Gastroesophageal sphincter (tissue), 4 donors: Measurements from ENCODE around the gene PTMS. TPM values are rescaled to one million over a fixed set of nuclear protein-coding genes. Genes with fewer than 3 reads are reported as not detected.

ENCODE experiments used
- ATAC-seq: fragments of 150-250 bp; one replicate; pipeline ENCODE4 v1.9.1; 2016; ENCODE audit warnings: mild to moderate bottlenecking, moderate library complexity
- H3K27ac ChIP-seq, 4 donors: fragments of 200-600 bp; sonication (generic) in 3 of 4; 1 replicate in 3 of 4; 2 replicates in 1 of 4; pipeline ENCODE4 v1.5.1; 2016 to 2019
- H3K27me3 ChIP-seq: fragments of 200-600 bp; sonication (generic); one replicate; pipeline ENCODE4 v1.5.1; 2019
- H3K36me3 ChIP-seq, 2 donors: fragments of 200-600 bp; sonication (generic); one replicate each; pipeline ENCODE4 v1.5.1; 2019; ENCODE audit warnings: control low read depth in 1 of 2
- H3K4me1 ChIP-seq, 3 donors: fragments of 200-600 bp; sonication (generic); 1 replicate in 2 of 3; 2 replicates in 1 of 3; pipeline ENCODE4 v1.5.1; 2016 to 2019; ENCODE audit warnings: control low read depth in 2 of 3
- H3K4me3 ChIP-seq, 2 donors: fragments of 200-600 bp; sonication (generic); one replicate each; pipeline ENCODE4 v1.5.1; 2019; ENCODE audit warnings: mild to moderate bottlenecking in 1 of 2, moderate library complexity in 1 of 2
- H3K9me3 ChIP-seq, 3 donors: fragments of 200-600 bp; sonication (generic); one replicate each; pipeline ENCODE4 v1.5.1; 2017 to 2019; ENCODE audit warnings: control low read depth in 2 of 3
- CTCF ChIP-seq, 4 experiments: fragments of 200-600 bp in 2 of 4; fragments of 450-650 bp in 2 of 4; sonication (generic) in 1 of 4; IDR thresholded peaks; one replicate each; pipeline ENCODE4 v1.5.1; 2017 to 2019; ENCODE audit warnings: antibody characterized with exemption in 4 of 4, mild to moderate bottlenecking in 2 of 4, moderate library complexity in 2 of 4
- EP300 ChIP-seq: sonication (generic); formaldehyde crosslinking; IDR thresholded peaks from one replicate; pipeline ENCODE4 v1.6.1; 2017; ENCODE audit warnings: antibody characterized with exemption, mild to moderate bottlenecking
- POLR2A ChIP-seq, 2 donors: fragments of 450-650 bp; IDR thresholded peaks; one replicate each; pipeline ENCODE4 v1.6.1; 2017; ENCODE audit warnings: antibody characterized with exemption in 2 of 2, mild to moderate bottlenecking in 2 of 2, moderate library complexity in 1 of 2
- POLR2AphosphoS5 ChIP-seq: sonication (generic); formaldehyde crosslinking; IDR thresholded peaks from one replicate; pipeline ENCODE4 v1.6.1; 2017; ENCODE audit warnings: antibody characterized with exemption
- WGBS, 2 donors: methylation state at CpG; one replicate each; pipeline ENCODE4 v1.1.5; 2018; ENCODE audit warnings: low coverage in 1 of 2; 5-methylcytosine and 5-hydroxymethylcytosine counted together
- total RNA-seq, 4 donors: library from RNA; depleted of rRNA; stranded (reverse); fragments of >200 nt; gene quantifications; one replicate each; pipeline ENCODE4 v1.1.0, GENCODE V29; 2016

Gene PTMS
- total RNA-seq, 4 donors from 2014 or later, result 259 to 516 (median 325) TPM

DNA sequence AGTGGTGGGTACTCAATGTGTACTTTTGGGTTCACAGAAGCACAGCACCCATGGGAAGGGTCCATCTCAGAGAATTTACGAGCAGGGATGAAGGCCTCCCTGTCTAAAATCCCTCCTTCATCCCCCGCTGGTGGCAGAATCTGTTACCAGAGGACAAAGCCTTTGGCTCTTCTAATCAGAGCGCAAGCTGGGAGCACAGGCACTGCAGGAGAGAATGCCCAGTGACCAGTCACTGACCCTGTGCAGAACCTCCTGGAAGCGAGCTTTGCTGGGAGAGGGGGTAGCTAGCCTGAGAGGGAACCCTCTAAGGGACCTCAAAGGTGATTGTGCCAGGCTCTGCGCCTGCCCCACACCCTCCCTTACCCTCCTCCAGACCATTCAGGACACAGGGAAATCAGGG lies 54.0 kb downstream of the PTMS start:
- H3K9me3 ChIP-seq, result no peaks in the 10 kb centered on the region
- no peak for ATAC-seq
- H3K4me1 ChIP-seq, result peaks cover 0 to 35% (median 17%) of the 10 kb centered on the region in 3 donors
- H3K27ac ChIP-seq, result no peak overlapping the region
- no peak overlapping the region for H3K4me3 ChIP-seq
- WGBS, 2 donors, result 86 to 87% methylated on average over 2 to 4 of the region's 5 CpGs
- no peaks in the 10 kb centered on the region for H3K36me3 ChIP-seq
- no peak for TF ChIP-seq CTCF (IDR thresholded peaks at IDR 0.05)
- TF ChIP-seq POLR2AphosphoS5, result no peak
- TF ChIP-seq POLR2A (IDR thresholded peaks at IDR 0.05), result no peak
- no peak for TF ChIP-seq EP300
- peaks cover 31% of the 10 kb centered on the region for H3K27me3 ChIP-seq

Other genes starting within 250 kb of the PTMS start
- gene GAPDH, start 231.8 kb upstream of the PTMS start, total RNA-seq, result 1,000 to 10,000 TPM; 1,868 to 3,239 (median 2,463) TPM
- 10 to 100 TPM; 16.9 to 27.4 (median 22.1) TPM for gene IFFO1, start 210.3 kb upstream of the PTMS start, total RNA-seq
- gene NOP2, start 198.1 kb upstream of the PTMS start, total RNA-seq, result 10 to 100 TPM; 22.5 to 49.8 (median 26.8) TPM
- gene CHD4, start 159.0 kb upstream of the PTMS start, total RNA-seq, result 100 to 1,000 TPM; 133 to 266 (median 219) TPM
- gene LPAR5, start 130.4 kb upstream of the PTMS start, total RNA-seq, result 1 to 10 TPM in 2 of 4 donors, under 1 TPM in 2; 0.47 to 2.0 (median 1.2) TPM
- gene ACRBP, start 118.9 kb upstream of the PTMS start, total RNA-seq, result 1 to 10 TPM in 2 of 4 donors, under 1 TPM in 1, not detected in 1; 0.81 to 3.2 (median 2.4) TPM
- 10 to 100 TPM; 43.2 to 63.8 (median 54.3) TPM for gene ING4, start 103.2 kb upstream of the PTMS start, total RNA-seq
- gene ZNF384, start 77.0 kb upstream of the PTMS start, total RNA-seq, result 10 to 100 TPM; 26.1 to 57.5 (median 43.6) TPM
- 1 to 10 TPM in 1 of 4 donors, under 1 TPM in 3; 0.46 to 1.2 (median 0.73) TPM for gene PIANP, start 65.5 kb upstream of the PTMS start, total RNA-seq
- 10 to 100 TPM; 54.4 to 69.5 (median 55.4) TPM for gene COPS7A, start 42.3 kb upstream of the PTMS start, total RNA-seq
- 100 to 1,000 TPM; 140 to 290 (median 216) TPM for gene MLF2, start 13.2 kb upstream of the PTMS start, total RNA-seq
- 1 to 10 TPM in 3 of 4 donors, under 1 TPM in 1; 0.30 to 3.0 (median 1.9) TPM for gene LAG3, start 6.2 kb downstream of the PTMS start, total RNA-seq
- 10 to 100 TPM in 2 of 4 donors, 1 to 10 TPM in 2; 2.6 to 15.2 (median 9.1) TPM for gene CD4, start 23.2 kb downstream of the PTMS start, total RNA-seq
- gene GPR162, start 55.5 kb downstream of the PTMS start, total RNA-seq, result 1 to 10 TPM; 3.7 to 9.7 (median 3.9) TPM
- gene P3H3, start 62.0 kb downstream of the PTMS start, total RNA-seq, result 10 to 100 TPM; 17.3 to 28.3 (median 23.0) TPM
- gene GNB3, start 74.6 kb downstream of the PTMS start, total RNA-seq, result 1 to 10 TPM in 3 of 4 donors, under 1 TPM in 1; 0.45 to 1.8 (median 1.3) TPM
- gene CDCA3, start 84.9 kb downstream of the PTMS start, total RNA-seq, result 1 to 10 TPM; 1.1 to 5.9 (median 1.4) TPM
- gene USP5, start 85.8 kb downstream of the PTMS start, total RNA-seq, result 10 to 100 TPM; 43.4 to 70.9 (median 65.0) TPM
- gene TPI1, start 101.2 kb downstream of the PTMS start, total RNA-seq, result 100 to 1,000 TPM; 324 to 473 (median 392) TPM
- 10 to 100 TPM in 1 of 4 donors, 1 to 10 TPM in 3; 7.4 to 10.7 (median 8.1) TPM for gene SPSB2, start 106.9 kb downstream of the PTMS start, total RNA-seq
- gene LRRC23, start 138.5 kb downstream of the PTMS start, total RNA-seq, result 10 to 100 TPM in 3 of 4 donors, 1 to 10 TPM in 1; 8.8 to 16.6 (median 13.6) TPM
- gene ENO2, start 148.2 kb downstream of the PTMS start, total RNA-seq, result 10 to 100 TPM; 31.2 to 68.2 (median 43.5) TPM
- gene ATN1, start 161.6 kb downstream of the PTMS start, total RNA-seq, result 100 to 1,000 TPM in 2 of 4 donors, 10 to 100 TPM in 2; 49.0 to 136 (median 95.2) TPM
- gene RNU7-1, start 177.5 kb downstream of the PTMS start, total RNA-seq, result not detected
- gene C12orf57, start 177.7 kb downstream of the PTMS start, total RNA-seq, result 100 to 1,000 TPM; 172 to 521 (median 367) TPM
- gene PTPN6, start 185.0 kb downstream of the PTMS start, total RNA-seq, result 10 to 100 TPM in 1 of 4 donors, 1 to 10 TPM in 3; 2.6 to 15.9 (median 7.5) TPM
- gene PHB2, start 204.3 kb downstream of the PTMS start, total RNA-seq, result 100 to 1,000 TPM; 170 to 215 (median 187) TPM
- gene EMG1, start 204.6 kb downstream of the PTMS start, total RNA-seq, result 10 to 100 TPM; 17.0 to 27.3 (median 20.1) TPM